ENCODE measurements around the gene ARL5C. TPM values are rescaled to one million over a fixed set of nuclear protein-coding genes. Genes with fewer than 3 reads are reported as not detected.

The ARL5C gene
- total and polyA plus RNA-seq, 5 donors from 2014 or later = not detected

DNA sequence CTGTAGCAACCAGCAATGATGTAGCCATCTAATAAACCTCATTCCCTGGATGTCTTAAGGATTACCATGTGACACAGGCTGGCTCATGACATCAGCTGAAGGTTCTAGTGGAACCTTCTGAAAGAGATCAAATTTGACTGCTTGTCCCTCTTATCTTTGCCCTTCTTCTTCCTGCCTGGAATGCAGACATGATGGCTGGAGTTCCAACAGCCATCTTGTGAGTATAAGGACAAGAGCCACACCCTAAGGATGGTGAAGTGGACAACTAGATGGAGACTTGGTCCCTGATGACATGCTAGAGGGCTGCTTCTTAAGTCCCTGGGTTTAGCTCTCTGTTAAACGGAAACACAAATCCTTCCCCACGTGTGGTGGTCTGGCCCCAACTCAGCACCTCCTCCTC is 52.1 kb downstream of the ARL5C start:
- Mint-ChIP-seq H3K27me3 (no peaks in the 10 kb centered on the region), H3K4me1 (peaks cover 0 to 2% (median 0%) of the 10 kb centered on the region in 4 donors), H3K9me3 (no peaks in the 10 kb centered on the region), H3K36me3 (no peaks in the 10 kb centered on the region), H3K4me3 (no peak overlapping the region), H3K27ac (no peak overlapping the region)
- no peaks in the 10 kb centered on the region for H3K4me1 ChIP-seq (ENCODE audit: control insufficient read depth, insufficient read depth, low read length, poor library complexity, severe bottlenecking)
- no peaks in the 10 kb centered on the region for H3K36me3 ChIP-seq (ENCODE audit: control insufficient read depth, insufficient read depth, low read length)
- DNase-seq = no peak
- H3K4me3 ChIP-seq (ENCODE audit: low read depth, low read length) = no peak overlapping the region
- H3K27me3 ChIP-seq (ENCODE audit: control insufficient read depth, insufficient read depth, low read length) = no peaks in the 10 kb centered on the region
- H3K9me3 ChIP-seq (ENCODE audit: control insufficient read depth in 2 of 2, low read length in 2 of 2) = no peaks in the 10 kb centered on the region
- ATAC-seq (ENCODE audit: low read depth in 2 of 2) = no peak
- H3K27ac ChIP-seq (ENCODE audit: insufficient read depth, low read length, poor library complexity, severe bottlenecking) = no peak overlapping the region

DNA sequence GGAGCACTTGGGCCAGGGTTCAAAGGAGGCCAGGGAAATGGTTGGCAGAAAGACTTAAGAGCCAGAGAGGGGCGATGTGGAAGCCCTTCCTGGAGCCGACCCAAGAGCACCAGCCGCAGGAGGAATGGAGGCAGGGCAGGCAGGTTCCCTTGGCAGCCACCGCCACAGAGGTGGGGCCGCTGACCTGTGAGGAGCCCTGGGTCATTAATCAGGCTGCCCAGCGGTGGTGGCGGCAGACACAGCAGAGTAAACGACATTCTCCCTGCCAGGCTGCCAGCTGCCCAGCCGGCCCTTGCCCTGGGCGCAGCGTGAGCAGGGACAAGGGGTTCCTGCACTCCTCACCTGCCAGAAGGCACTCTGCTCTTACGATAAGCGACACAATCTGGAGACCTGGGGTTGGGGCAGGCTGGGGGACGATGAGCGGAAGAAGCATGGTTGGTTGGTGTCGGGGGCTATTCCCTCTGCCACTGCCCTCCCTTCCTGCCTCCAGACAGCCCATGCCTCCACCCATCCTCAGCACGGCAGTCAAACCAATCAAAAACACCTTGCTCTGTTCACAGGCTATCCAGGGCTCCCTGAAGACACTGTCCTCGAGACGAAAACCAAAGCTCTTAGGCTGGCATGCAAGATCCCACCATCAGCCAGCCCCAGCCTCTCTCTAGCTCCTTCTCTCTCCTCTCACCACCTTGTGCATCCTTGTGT is 55.4 kb downstream of the ARL5C start:
- Mint-ChIP-seq H3K27me3 (peaks cover 4% of the 10 kb centered on the region), H3K36me3 (no peaks in the 10 kb centered on the region), H3K4me1 (no peaks in the 10 kb centered on the region), H3K4me3 (no peak overlapping the region), H3K27ac (peak overlapping the region in 1 of 3 donors; percentile 70), H3K9me3 (no peaks in the 10 kb centered on the region)
- no peak for DNase-seq
- Histone ChIP-seq H3K27ac (ENCODE audit: insufficient read depth, low read length, poor library complexity, severe bottlenecking) (no peak overlapping the region), H3K27me3 (ENCODE audit: control insufficient read depth, insufficient read depth, low read length) (no peaks in the 10 kb centered on the region), H3K4me1 (ENCODE audit: control insufficient read depth, insufficient read depth, low read length, poor library complexity, severe bottlenecking) (no peaks in the 10 kb centered on the region), H3K4me3 (ENCODE audit: low read depth, low read length) (no peak overlapping the region), H3K9me3 (ENCODE audit: control insufficient read depth in 2 of 2, low read length in 2 of 2) (no peaks in the 10 kb centered on the region), H3K36me3 (ENCODE audit: control insufficient read depth, insufficient read depth, low read length) (no peaks in the 10 kb centered on the region)
- ATAC-seq (ENCODE audit: low read depth in 2 of 2) = no peak

DNA sequence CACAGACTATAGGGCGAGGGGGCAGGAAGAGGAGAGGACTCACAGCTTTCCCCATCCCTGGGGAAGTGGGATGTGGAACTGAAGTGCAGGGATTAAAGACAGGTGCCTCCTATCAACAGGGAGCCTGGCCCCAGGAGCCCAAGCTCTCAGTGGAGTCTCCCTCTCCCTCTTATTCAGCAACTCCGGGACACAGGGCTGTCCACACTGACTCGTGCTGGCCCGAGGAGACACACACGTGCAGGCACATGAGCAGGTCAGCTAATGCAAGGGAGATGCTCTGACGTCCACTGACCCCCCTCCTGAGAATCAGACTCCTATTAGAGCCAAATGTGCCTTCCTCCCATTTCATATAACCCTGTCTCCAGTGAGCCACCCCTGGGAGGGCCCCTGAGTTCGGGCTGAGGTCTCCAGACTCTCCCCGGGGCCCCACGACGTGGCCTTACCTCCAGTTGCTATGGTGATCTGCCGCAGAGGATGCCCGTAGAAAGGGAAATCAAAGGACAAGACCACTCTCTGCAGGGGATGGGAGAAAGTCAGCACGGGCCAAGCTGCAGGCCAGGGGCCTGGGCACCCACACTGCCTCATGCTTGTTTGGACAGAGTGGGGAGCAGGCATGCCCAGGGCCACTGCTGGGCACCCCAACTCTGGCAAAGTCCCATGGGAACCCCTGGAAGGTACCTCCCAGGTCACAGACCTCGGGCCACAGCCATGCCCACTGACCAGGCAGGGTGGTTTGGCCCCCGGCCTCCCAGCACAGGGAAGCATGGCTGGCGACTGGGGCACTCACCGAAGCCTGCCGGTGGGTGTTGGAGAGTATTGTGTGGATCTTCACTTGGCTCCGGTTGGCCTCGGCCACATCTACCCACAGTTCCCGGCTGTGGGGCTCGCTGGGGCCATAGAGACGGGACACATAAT is 57.2 kb downstream of the ARL5C start:
- no peaks in the 10 kb centered on the region for H3K9me3 ChIP-seq (ENCODE audit: control insufficient read depth in 2 of 2, low read length in 2 of 2)
- ATAC-seq (ENCODE audit: low read depth in 2 of 2) (no peak), DNase-seq (no peak)
- Mint-ChIP-seq H3K4me1 (peaks cover 0 to 2% (median 0%) of the 10 kb centered on the region in 4 donors), H3K4me3 (no peak overlapping the region), H3K36me3 (no peaks in the 10 kb centered on the region), H3K27ac (no peak overlapping the region), H3K27me3 (peaks cover 4% of the 10 kb centered on the region), H3K9me3 (no peaks in the 10 kb centered on the region)
- H3K27ac ChIP-seq (ENCODE audit: insufficient read depth, low read length, poor library complexity, severe bottlenecking) = no peak overlapping the region
- no peaks in the 10 kb centered on the region for H3K4me1 ChIP-seq (ENCODE audit: control insufficient read depth, insufficient read depth, low read length, poor library complexity, severe bottlenecking)
- H3K27me3 ChIP-seq (ENCODE audit: control insufficient read depth, insufficient read depth, low read length) = no peaks in the 10 kb centered on the region
- no peak overlapping the region for H3K4me3 ChIP-seq (ENCODE audit: low read depth, low read length)
- H3K36me3 ChIP-seq (ENCODE audit: control insufficient read depth, insufficient read depth, low read length) = no peaks in the 10 kb centered on the region

DNA sequence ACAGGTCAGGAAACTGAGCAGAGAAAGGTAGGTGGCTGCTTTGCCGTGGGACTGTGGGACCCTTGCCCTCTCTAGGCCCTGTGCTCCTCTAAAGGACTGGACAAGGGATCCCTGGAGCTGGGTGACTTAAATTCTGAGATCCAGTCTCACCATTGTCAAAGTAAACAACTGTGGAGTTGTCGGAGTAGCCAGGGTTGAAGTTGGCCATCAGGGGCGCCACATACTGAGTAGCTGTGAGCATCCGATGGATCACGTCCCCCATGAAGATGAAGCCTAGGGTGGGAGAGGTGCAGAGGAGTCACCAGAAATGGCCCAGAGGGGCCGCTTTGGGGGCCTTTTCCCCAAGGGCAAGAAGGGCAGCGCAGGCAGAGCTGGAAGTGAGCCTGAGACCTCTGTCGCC is 58.0 kb downstream of the ARL5C start:
- DNase-seq = no peak
- H3K4me1 ChIP-seq (ENCODE audit: control insufficient read depth, insufficient read depth, low read length, poor library complexity, severe bottlenecking) = no peaks in the 10 kb centered on the region
- H3K27ac ChIP-seq (ENCODE audit: insufficient read depth, low read length, poor library complexity, severe bottlenecking) = no peak overlapping the region
- H3K27me3 Mint-ChIP-seq = peaks cover 4% of the 10 kb centered on the region
- no peak overlapping the region for H3K4me3 Mint-ChIP-seq
- H3K36me3 Mint-ChIP-seq = no peaks in the 10 kb centered on the region
- H3K27ac Mint-ChIP-seq = peak overlapping the region in 1 of 3 donors; percentile 79
- ATAC-seq (ENCODE audit: low read depth in 2 of 2) = no peak
- H3K4me3 ChIP-seq (ENCODE audit: low read depth, low read length) = no peak overlapping the region
- no peaks in the 10 kb centered on the region for H3K9me3 Mint-ChIP-seq
- no peaks in the 10 kb centered on the region for H3K9me3 ChIP-seq (ENCODE audit: control insufficient read depth in 2 of 2, low read length in 2 of 2)
- H3K36me3 ChIP-seq (ENCODE audit: control insufficient read depth, insufficient read depth, low read length) = no peaks in the 10 kb centered on the region
- no peaks in the 10 kb centered on the region for H3K27me3 ChIP-seq (ENCODE audit: control insufficient read depth, insufficient read depth, low read length)
- H3K4me1 Mint-ChIP-seq = peaks cover 0 to 2% (median 0%) of the 10 kb centered on the region in 4 donors

DNA sequence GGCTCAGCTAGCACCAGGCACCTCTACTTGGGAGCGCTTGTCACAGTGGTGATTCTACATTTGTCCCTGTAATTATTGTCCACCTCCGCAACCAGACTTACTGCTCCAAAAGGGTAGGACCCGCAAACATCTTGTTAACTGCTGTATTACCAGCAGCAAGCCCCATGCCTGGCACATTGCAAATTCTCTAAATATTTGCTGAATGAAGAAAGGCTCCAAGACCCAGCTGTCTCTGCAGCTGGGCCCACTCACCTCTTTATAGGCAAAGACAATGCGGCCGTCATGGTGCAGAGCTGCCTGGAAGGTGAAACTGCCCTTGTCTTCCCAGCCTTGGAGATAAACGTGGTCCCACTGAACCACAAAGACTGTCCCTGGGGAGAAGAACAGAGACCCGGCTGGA is 58.8 kb downstream of the ARL5C start:
- Mint-ChIP-seq H3K36me3 (no peaks in the 10 kb centered on the region), H3K27ac (peak overlapping the region in 1 of 3 donors; percentile 65), H3K4me3 (no peak overlapping the region), H3K4me1 (peaks cover 0 to 6% (median 1%) of the 10 kb centered on the region in 4 donors), H3K9me3 (no peaks in the 10 kb centered on the region), H3K27me3 (peaks cover 4% of the 10 kb centered on the region)
- H3K36me3 ChIP-seq (ENCODE audit: control insufficient read depth, insufficient read depth, low read length) = no peaks in the 10 kb centered on the region
- no peaks in the 10 kb centered on the region for H3K4me1 ChIP-seq (ENCODE audit: control insufficient read depth, insufficient read depth, low read length, poor library complexity, severe bottlenecking)
- H3K4me3 ChIP-seq (ENCODE audit: low read depth, low read length) = no peak overlapping the region
- no peaks in the 10 kb centered on the region for H3K27me3 ChIP-seq (ENCODE audit: control insufficient read depth, insufficient read depth, low read length)
- no peaks in the 10 kb centered on the region for H3K9me3 ChIP-seq (ENCODE audit: control insufficient read depth in 2 of 2, low read length in 2 of 2)
- no peak for DNase-seq
- H3K27ac ChIP-seq (ENCODE audit: insufficient read depth, low read length, poor library complexity, severe bottlenecking) = no peak overlapping the region
- ATAC-seq (ENCODE audit: low read depth in 2 of 2) = no peak

Other genes starting within 250 kb of the ARL5C start
- gene FBXO47, start 198.8 kb downstream of the ARL5C start, total RNA-seq = not detected
- not detected for gene FBXO47, start 198.8 kb downstream of the ARL5C start, polyA plus RNA-seq
- gene PLXDC1, start 14.5 kb downstream of the ARL5C start, total RNA-seq = 12.9 TPM
- gene PLXDC1, start 14.5 kb downstream of the ARL5C start, polyA plus RNA-seq = 1 to 10 TPM in 2 of 4 donors, under 1 TPM in 2; 0.27 to 1.8 (median 1.1) TPM
- 19.3 TPM for gene CACNB1, start 31.5 kb upstream of the ARL5C start, total RNA-seq
- gene CACNB1, start 31.5 kb upstream of the ARL5C start, polyA plus RNA-seq = 1 to 10 TPM in 2 of 4 donors, under 1 TPM in 2; 0.48 to 1.5 (median 0.97) TPM
- gene RPL19, start 34.1 kb upstream of the ARL5C start, total RNA-seq = 2,336 TPM
- gene RPL19, start 34.1 kb upstream of the ARL5C start, polyA plus RNA-seq = 1,000 to 10,000 TPM; 2,055 to 3,537 (median 2,931) TPM
- gene STAC2, start 59.8 kb upstream of the ARL5C start, total RNA-seq = not detected
- not detected for gene STAC2, start 59.8 kb upstream of the ARL5C start, polyA plus RNA-seq
- gene FBXL20, start 235.5 kb upstream of the ARL5C start, total RNA-seq = 30.8 TPM
- 1 to 10 TPM; 4.0 to 6.3 (median 4.8) TPM for gene FBXL20, start 235.5 kb upstream of the ARL5C start, polyA plus RNA-seq

Measured in CD4-positive, CD25-positive, alpha-beta regulatory T cell (primary cell).